ENCODE results near the gene CHSY1.

GRCh38 chr15:101217446-101217845, 34.4 kb downstream of the CHSY1 start:
- TF ChIP-seq CTCF (conservative IDR thresholded peaks at IDR 0.05; ENCODE audit: low read depth, low read length) (no peak), POLR2A (IDR thresholded peaks at IDR 0.05; ENCODE audit: low read depth, low read length) (no peak)
